ENCODE measurements around the gene MRPS23. TPM values are rescaled to one million over a fixed set of nuclear protein-coding genes. Genes with fewer than 3 reads are reported as not detected.

The MRPS23 gene
- total and polyA plus RNA-seq, 2 of the 8 experiments (the other 6 are each of a cell fraction or from before 2014, with no cell fraction given): 38.6 to 60.4 TPM

- Histone ChIP-seq H3K79me1 (ENCODE audit: low read depth, low read length) (no peaks in the 10 kb centered on the region), H2BK15ac (ENCODE audit: low read length) (no peak overlapping the region), H2BK12ac (ENCODE audit: low read depth, low read length) (no peak overlapping the region), H4K5ac (ENCODE audit: insufficient read length, low read depth, low read length) (no peak overlapping the region), H3K27ac (ENCODE audit: low read depth, low read length) (no peak overlapping the region), H3K4me2 (ENCODE audit: insufficient read depth in 1 of 2, low read depth in 2 of 2, low read length in 2 of 2) (no peak overlapping the region), H3K79me2 (ENCODE audit: control insufficient read depth in 1 of 2, insufficient read depth in 2 of 2, low read length in 2 of 2) (no peaks in the 10 kb centered on the region), H3K4me1 (replicated peaks in 1 of 4; ENCODE audit: control insufficient read depth in 3 of 4, insufficient read depth in 4 of 4, low read length in 3 of 4) (peaks cover 11 to 28% (median 22%) of the 10 kb centered on the region in 4 experiments), H3K9ac (replicated peaks in 1 of 4; ENCODE audit: extremely low read depth in 1 of 4, low read depth in 3 of 4, low read length in 3 of 4) (no peak overlapping the region; a peak in 1 of 7 replicates), H3K56ac (replicated peaks; ENCODE audit: insufficient read length, low read depth, low read length) (no peak overlapping the region), H3K27me3 (replicated peaks in 1 of 4; ENCODE audit: control insufficient read depth in 3 of 4, extremely low read depth in 1 of 4, insufficient read depth in 3 of 4, low read length in 3 of 4) (no peaks in the 10 kb centered on the region), H4K8ac (ENCODE audit: extremely low read depth, insufficient read depth, low read length) (no peak overlapping the region), H3K18ac (ENCODE audit: extremely low read depth, low read length) (no peak overlapping the region), H3K36me3 (ENCODE audit: control insufficient read depth in 2 of 4, insufficient read depth in 4 of 4, low read length in 3 of 4) (no peaks in the 10 kb centered on the region), H3K4ac (replicated peaks; ENCODE audit: insufficient read length, low read depth, low read length) (no peak overlapping the region), H3K9me3 (ENCODE audit: insufficient read depth in 2 of 2, low read depth in 1 of 2, low read length in 1 of 2) (no peaks in the 10 kb centered on the region), H3K4me3 (ENCODE audit: extremely low read depth in 1 of 4, insufficient read depth in 2 of 4, low read depth in 3 of 4, low read length in 4 of 4) (no peak overlapping the region), H4K20me1 (replicated peaks in 1 of 2; ENCODE audit: control insufficient read depth in 1 of 2, insufficient read depth in 2 of 2, low read length in 2 of 2) (no peaks in the 10 kb centered on the region), H2BK5ac (ENCODE audit: low read depth, low read length) (no peak overlapping the region), H2AFZ (ENCODE audit: low read length) (no peak overlapping the region), H3K23ac (ENCODE audit: insufficient read length) (no peak overlapping the region), H2AK5ac (ENCODE audit: low read depth, low read length) (no peak overlapping the region), H2BK20ac (ENCODE audit: low read length) (no peak overlapping the region), H3K14ac (ENCODE audit: insufficient read length) (no peak overlapping the region), H2BK120ac (replicated peaks; ENCODE audit: low read depth, low read length) (no peak overlapping the region), H3K23me2 (ENCODE audit: low read depth, low read length) (no peaks in the 10 kb centered on the region), H4K91ac (replicated peaks; ENCODE audit: insufficient read length, low read length) (no peak overlapping the region)
- ChIA-PET CTCF (ENCODE audit: partially characterized antibody) (interaction anchor here (0.6 to 9.0 kb wide), 10 partner anchors 9 to 104 kb away, joined by 3 to 205 read pairs (median 3); no protein-coding TSS in a partner anchor), POLR2A (ENCODE audit: partially characterized antibody) (interaction anchor here (0.5 to 1.2 kb wide), 4 partner anchors 9 to 107 kb away, joined by 3 to 7 read pairs (median 4); no protein-coding TSS in a partner anchor)
- DNase-seq (ENCODE audit: low read depth in 1 of 2, low spot score in 2 of 2) (no peak), FAIRE-seq (no peak)
- 91% methylated on average over 8 of the region's 8 CpGs; no CpG with 5 or more reads in 1 of the 2 experiments for WGBS, 2 experiments (ENCODE audit: extremely low coverage in 1 of 2, insufficient coverage in 1 of 2, insufficient read length in 1 of 2, insufficient replicate concordance in 2 of 2, low coverage in 1 of 2, low lambda C conversion rate in 2 of 2, missing lambda C conversion rate in 1 of 2)
- TF ChIP-seq SAP30 (IDR thresholded peaks at IDR 0.05; ENCODE audit: insufficient read depth, insufficient replicate concordance, low read length) (no peak), SP4 (IDR thresholded peaks at IDR 0.05; ENCODE audit: low read length) (no peak), CBX5 (IDR thresholded peaks at IDR 0.05; ENCODE audit: low read depth, low read length) (no peak), CREB1 (IDR thresholded peaks at IDR 0.05) (no peak), CTCF (IDR thresholded peaks at IDR 0.05; ENCODE audit: control extremely low read depth in 1 of 3, insufficient read depth in 1 of 3, low read depth in 1 of 3, low read length in 3 of 3) (no peak)
These were observed 45.7 kb upstream of the MRPS23 start for GRCh38 chr17:57895382-57896060.
